ENCODE measurements around the gene TRERF1.

TRERF1 gene

DNA sequence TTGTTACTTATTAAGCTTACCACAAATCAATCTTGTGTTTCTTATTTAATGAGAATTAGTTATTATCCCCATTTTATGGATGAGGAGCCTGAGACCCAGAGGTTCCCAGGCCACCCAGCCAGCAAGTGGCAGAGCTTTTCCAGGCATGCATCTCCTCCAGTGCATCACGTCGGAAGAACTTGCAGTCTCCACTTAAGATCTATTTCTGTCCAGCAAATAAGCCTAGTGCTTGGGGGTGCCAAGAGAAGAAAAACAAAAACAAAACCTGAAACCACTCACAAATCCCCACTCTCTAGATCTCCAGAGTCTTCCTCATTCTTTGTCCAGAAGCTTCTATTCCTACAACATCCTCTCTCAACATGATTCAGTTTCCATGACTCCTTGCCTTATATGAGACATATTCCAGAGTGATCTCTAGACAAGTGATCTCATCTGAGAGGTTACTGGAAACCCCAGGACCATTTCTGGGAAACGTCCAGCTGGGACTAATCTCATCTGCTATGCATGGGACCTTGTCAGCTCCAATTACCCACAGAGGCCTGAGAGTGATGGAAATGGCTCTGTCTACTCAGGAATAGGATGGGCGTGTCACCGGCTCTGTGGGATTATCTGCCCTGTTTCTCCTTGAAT, 261.1 kb downstream of the TRERF1 start:
- peak; percentile 59 for DNase-seq (ENCODE audit: low spot score)

DNA sequence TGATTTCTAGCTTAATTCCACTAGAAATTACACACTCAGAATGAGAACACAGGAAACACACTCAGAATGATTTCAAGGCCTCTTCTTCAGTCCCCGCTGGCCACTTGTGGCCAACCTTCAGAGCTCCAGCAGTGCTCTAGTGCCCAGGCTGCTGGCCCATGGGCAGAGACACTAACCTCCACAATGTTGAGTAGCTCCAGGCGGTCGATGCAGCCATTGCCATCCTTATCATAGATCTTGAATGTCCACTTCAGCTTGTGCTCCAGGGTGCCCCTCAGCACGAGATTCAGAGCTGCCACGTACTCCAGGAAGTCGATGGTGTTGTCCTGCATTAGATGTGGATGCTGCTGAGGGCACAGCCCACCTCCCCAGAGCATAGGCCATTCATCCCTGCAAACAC, 263.3 kb downstream of the TRERF1 start:
- peak; percentile 0 for DNase-seq (ENCODE audit: low spot score)

DNA sequence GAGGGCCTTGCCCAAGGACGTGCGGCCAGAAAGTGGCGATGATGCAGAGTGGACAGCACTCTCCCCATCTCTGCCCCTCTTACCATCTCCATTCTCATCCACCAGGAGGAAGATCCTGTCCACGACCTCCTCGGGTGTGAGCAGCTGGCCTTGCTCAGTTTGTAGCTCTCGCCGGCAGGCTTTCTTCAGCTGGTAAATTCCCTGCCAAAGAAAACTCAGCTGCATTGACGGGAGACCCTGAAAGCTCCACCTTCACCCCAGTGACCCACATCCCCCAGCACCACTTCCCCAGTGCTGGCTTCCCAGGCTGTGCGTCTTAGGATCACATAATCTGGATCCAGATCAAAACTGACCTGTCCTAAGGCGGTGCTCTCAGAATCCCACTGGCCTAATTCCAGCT, 266.1 kb downstream of the TRERF1 start:
- DNase-seq (ENCODE audit: low spot score): no peak

DNA sequence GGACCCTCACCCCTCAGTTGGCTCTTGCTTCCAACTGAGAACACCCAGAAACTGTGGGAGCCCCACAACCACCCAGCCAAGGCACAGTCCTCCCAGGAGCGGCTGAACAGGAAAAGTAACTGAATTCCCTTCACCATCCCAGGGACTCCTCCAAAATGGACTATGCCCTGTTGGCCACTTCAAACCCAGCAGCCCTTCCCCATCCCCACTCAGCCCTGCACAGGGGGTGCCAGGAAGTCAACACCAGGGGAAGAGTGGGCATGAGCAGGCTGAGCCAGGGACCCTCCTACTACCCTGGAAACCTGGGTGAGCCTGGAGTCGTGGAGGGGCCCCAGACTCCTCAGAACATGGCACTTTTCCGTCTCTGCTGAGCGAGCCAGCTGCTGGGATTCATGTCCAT, 267.3 kb downstream of the TRERF1 start:
- no peak for DNase-seq (ENCODE audit: low spot score)

DNA sequence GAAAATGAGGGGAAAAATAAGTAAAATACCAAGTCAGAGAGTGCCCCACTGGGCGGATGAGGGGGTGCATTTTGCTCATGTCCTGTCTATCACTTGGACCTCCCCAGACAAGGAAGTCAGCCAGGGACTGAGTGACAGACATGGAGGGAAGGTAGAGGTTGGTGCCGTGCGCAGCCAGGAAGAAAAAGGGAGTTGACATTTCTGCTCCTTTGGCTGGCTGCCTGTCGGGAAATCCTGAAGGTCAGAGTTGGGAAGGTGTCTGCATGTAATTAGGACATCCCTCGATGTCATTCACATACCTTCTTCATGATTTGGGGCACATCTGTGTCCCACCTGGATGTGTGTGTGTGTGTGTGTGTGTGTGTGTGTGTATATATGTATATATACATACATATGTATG, 269.6 kb downstream of the TRERF1 start:
- DNase-seq (ENCODE audit: low spot score): no peak

DNA sequence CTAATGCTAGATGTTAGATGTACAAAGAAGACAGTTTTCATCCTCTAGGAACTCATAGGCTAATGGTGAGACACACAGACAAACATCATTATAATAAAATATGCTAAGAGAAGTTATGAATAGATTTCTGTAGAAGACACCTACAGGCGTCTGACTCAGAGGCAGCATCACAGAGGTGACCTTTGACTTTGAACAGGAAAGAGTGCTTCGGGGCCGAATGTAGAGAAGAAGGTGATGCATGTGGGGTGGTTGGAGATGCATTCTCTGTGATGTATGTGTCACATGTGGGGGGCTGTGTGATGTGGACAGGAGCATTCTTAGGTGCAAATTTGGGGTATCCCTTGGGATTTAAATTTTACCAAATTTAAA, 271.8 kb downstream of the TRERF1 start:
- DNase-seq (ENCODE audit: low spot score): no peak

DNA sequence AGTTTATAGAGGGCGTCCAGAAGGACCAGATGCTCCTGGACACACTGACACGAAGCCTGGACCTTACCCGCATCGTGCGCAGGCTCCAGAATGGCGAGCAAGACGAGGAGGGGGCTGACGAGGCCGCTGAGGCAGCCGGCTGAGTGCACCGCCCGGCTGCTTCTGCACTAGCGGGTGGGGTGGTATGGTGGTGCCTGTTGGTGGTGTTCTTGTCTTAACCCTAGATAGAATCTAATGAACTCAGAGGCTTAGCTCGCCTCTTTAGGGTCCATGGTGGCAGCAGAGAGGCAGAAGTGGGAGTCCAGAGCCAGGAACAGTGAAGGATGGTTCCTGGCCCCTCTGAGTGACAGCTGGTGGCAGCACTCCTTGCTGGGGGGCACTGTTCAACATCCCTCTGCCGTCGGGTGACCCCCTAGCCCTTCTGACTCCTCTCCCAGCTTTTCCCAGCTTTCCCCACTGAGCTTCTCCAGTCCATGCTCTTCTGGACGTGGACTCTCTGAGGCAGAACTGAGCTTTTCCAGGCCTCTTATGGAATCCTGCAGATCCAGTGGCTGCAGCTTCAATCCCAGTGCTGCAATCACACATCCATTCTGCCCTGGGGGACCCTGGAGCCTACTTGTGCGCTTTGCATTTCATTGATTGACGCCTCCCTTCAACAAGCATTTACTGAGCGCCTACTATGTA, 272.3 kb downstream of the TRERF1 start:
- DNase-seq (ENCODE audit: low spot score): no peak

DNA sequence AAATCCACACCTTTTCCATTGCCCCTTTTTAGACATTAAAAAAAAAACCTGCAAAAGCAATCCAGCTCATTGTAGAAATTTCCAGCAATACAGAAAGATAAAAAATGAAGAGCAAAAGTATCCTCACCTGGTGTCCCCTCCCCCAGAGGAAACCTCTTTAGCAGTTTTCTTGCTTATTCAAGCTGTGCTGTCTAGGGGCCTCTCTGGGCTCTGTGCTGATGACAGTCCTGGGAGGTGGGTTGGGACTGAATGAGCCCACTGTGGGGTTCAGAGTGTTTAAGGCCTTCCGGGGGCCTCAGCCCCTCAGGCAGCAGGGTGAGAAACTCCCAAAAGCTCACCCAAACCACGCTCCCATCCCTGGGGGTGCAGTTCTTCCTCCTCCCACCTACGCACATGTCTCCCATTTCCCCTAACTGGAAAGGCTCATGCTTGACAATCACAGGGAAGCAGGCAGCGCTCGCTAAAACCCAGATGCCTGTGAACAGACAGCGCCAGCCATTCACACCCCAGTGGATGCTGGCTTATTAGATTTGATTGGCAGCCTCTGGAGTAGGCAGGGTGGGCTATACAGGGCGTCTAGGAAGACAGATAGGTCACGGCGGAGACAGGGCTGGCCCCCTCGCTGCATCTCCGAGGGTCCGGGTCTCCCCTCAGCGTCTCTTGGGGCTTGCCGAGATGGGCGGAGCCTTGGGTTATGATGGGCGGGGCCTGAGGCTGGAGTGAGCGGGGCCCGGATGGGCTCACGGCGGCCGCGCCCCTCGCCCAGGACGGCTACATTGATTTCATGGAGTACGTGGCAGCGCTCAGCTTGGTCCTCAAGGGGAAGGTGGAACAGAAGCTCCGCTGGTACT, 274.0 kb downstream of the TRERF1 start:
- DNase-seq (ENCODE audit: low spot score): no peak

DNA sequence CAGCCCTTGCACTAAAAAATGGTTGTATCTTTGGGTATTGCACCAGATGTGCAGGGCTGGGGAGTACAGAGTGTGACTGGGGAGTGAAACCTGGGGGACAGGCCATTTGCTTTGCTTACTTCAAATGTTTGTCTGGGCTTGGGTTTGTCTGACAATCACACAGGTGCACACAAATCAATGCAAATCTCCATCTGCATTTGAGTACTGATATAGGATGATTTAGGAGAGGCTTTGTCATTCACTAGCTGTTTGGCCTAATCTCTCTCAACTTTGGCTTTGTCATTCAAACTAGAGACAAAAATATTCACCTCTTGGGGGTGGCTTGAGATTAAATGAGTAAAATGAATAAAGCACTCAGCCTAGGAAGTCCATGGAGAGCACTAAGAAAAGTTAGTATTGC, 274.7 kb downstream of the TRERF1 start:
- DNase-seq (ENCODE audit: low spot score): no peak

DNA sequence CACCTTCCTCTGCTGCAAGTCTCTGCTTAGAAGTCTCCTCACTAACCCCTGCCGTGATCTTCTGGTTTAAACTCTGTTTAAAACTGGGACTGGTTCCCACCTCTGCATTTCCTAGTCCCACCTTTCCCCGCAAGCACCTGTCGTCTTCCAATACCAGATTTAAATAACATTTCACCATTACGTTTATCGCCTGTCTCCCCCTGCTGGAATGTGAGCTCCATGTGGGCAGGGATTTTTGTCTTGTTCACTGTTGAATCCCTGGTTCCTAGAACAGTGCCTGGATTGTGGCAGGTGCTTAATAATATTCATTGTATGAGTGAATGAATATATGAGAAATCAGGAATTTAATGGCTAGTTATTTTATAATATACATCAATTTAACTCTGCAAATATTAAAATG, 275.9 kb downstream of the TRERF1 start:
- no peak for DNase-seq (ENCODE audit: low spot score)
